ENCODE results near the gene B4GALT4. TPM values are rescaled to one million over a fixed set of nuclear protein-coding genes. Genes with fewer than 3 reads are reported as not detected.
A peak's percentile ranks its signal among the peaks of the same experiment; 100 is the strongest.

B4GALT4 gene, protein sequence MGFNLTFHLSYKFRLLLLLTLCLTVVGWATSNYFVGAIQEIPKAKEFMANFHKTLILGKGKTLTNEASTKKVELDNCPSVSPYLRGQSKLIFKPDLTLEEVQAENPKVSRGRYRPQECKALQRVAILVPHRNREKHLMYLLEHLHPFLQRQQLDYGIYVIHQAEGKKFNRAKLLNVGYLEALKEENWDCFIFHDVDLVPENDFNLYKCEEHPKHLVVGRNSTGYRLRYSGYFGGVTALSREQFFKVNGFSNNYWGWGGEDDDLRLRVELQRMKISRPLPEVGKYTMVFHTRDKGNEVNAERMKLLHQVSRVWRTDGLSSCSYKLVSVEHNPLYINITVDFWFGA
- 10 to 100 TPM; 16.2 to 27.3 (median 21.2) TPM for total RNA-seq

DNA sequence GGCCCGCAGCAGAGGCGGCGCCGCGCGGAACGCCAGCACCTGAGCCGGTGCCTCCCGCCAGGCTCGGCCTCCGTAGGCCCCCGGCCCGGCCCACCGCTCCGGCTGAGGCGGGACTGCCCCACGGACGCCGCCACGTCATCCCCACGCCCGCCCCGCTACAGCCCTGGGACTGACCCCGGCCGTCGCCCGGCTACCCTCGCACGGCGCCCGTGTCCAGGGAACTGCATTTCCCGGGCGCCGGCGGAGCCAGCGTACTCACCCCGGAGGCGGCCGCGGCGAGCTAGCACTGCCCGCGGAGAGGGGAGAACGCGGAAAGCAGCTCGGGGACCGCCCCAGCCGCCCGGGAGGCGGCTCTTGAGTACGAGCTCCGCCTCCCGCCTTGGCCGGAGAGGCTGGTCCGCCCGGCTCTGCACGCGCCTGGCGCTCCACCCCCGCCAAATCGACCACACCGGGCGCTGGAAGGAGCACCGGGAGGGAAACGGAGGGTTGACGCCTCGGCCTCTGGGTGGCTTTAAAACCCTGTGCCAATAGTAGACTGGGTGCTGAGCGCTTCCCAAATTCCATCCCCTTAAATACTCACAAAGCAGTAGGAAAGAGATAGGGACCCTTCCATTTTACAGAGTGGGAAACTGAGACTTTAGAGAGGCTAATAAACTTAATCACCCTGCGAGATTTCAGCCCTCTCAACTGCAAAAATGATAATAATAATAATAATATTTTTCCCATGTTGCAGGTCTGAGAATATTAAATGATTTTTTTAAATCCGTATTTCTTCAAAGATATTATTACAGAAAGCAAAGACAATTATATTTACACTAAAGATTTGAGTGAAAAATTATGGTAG, at the start of gene B4GALT4:
B4GALT4 (minus strand) TSS at position 288 of the 844 bp plus-strand sequence. CDS start 10,779 bp downstream, outside the sequence.
- 4% methylated on average over 23 to 26 of the region's 70 CpGs for WGBS, 2 donors
- peak within 1 kb of the TSS; percentile 58 to 91 (median 84) for H3K4me3 ChIP-seq
- H3K4me1 ChIP-seq = peaks cover 0 to 44% (median 11%) of the 10 kb centered on the region in 4 donors
- peaks cover 0 to 6% (median 0%) of the 10 kb centered on the region in 3 donors for H3K36me3 ChIP-seq
- H3K27ac ChIP-seq = peak within 1 kb of the TSS; percentile 87 to 98 (median 96)
- H3K27me3 ChIP-seq = no peaks in the 10 kb centered on the region
- TF ChIP-seq EP300 (IDR thresholded peaks at IDR 0.05) (peak; percentile 27 to 93), POLR2A (IDR thresholded peaks at IDR 0.05) (peak; percentile 82 to 91), CTCF (IDR thresholded peaks at IDR 0.05) (no peak)
- H3K9me3 ChIP-seq = no peaks in the 10 kb centered on the region
- peak; percentile 71 to 76 for DNase-seq (ENCODE audit: low spot score in 2 of 2)

GRCh38 chr3:119289404-119289770, 48.7 kb upstream of the B4GALT4 start:
- Histone ChIP-seq H3K27me3 (no peaks in the 10 kb centered on the region), H3K27ac (no peak overlapping the region), H3K4me1 (peaks cover 0 to 15% (median 9%) of the 10 kb centered on the region in 4 donors), H3K36me3 (no peaks in the 10 kb centered on the region), H3K4me3 (no peak overlapping the region), H3K9me3 (peaks cover 0 to 15% (median 4%) of the 10 kb centered on the region in 4 donors)
- TF ChIP-seq CTCF (IDR thresholded peaks at IDR 0.05) = no peak
- 80% methylated on average over 1 of the region's 2 CpGs; no CpG with 5 or more reads in 1 of the 2 donors for WGBS, 2 donors
- no peak for DNase-seq (ENCODE audit: low spot score in 2 of 2)

DNA sequence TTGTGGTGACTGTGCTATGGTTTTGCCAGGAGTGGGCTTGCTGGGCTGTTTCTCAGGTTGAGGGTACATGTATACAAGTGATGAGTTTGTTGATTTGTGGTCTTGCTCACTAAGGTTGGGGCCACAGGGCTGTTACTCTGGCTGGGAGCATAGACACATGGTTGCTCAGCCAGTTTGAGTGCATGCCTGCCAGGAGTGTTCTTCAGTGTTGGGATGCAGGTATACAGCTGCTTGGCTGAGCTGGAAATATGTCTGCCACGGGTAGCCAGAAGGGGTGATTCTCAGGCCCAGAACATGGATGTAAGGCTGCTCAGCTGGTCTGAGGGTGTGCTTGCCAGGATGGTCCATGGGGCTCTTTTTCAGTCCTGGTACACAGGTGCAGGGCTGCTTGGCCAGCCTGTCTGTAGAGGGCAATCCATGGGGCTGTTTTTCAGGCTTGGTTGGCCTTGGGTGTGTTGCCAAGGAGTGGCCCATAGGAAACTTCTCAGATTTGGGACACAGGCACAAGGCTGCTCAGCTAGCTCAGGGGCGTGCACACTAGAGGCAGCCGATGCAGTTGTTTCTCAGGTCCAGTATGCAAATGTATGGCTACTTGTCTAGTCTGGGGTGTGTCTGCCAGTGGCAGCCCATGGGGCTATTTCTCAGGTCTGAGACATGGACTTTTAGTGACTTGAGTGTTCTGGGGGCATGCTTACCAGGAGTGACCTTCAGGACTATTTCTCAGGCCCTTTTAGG, 48.2 kb upstream of the B4GALT4 start:
- H3K27me3 ChIP-seq = no peaks in the 10 kb centered on the region
- peaks cover 0 to 15% (median 9%) of the 10 kb centered on the region in 4 donors for H3K4me1 ChIP-seq
- H3K4me3 ChIP-seq = no peak overlapping the region
- H3K9me3 ChIP-seq = peaks cover 0 to 15% (median 4%) of the 10 kb centered on the region in 4 donors
- WGBS, 2 donors = 86 to 90% methylated on average over 2 to 3 of the region's 3 CpGs
- H3K36me3 ChIP-seq = no peaks in the 10 kb centered on the region
- TF ChIP-seq EP300 (IDR thresholded peaks at IDR 0.05) (no peak), POLR2A (IDR thresholded peaks at IDR 0.05) (no peak), CTCF (IDR thresholded peaks at IDR 0.05) (no peak)
- no peak for DNase-seq (ENCODE audit: low spot score in 2 of 2)
- H3K27ac ChIP-seq = no peak overlapping the region

GRCh38 chr3:119279584-119280243, 39.0 kb upstream of the B4GALT4 start:
- no peak for TF ChIP-seq EP300 (IDR thresholded peaks at IDR 0.05)
- TF ChIP-seq CTCF (IDR thresholded peaks at IDR 0.05) = no peak
- TF ChIP-seq POLR2A (IDR thresholded peaks at IDR 0.05) = no peak
- no peak overlapping the region for H3K4me3 ChIP-seq
- no peak for DNase-seq (ENCODE audit: low spot score in 2 of 2)
- peaks cover 0 to 10% (median 0%) of the 10 kb centered on the region in 4 donors for H3K9me3 ChIP-seq
- H3K27me3 ChIP-seq = no peaks in the 10 kb centered on the region
- no peaks in the 10 kb centered on the region for H3K36me3 ChIP-seq
- H3K27ac ChIP-seq = peak overlapping the region; percentile 68 to 93 (median 77)
- H3K4me1 ChIP-seq = peaks cover 0 to 20% (median 7%) of the 10 kb centered on the region in 4 donors
- 42 to 53% methylated on average over 5 of the region's 5 CpGs for WGBS, 2 donors

Measured in tibial nerve (tissue), 4 donors.